H1 (cell line): ENCODE data around the gene UMOD. TPM values are rescaled to one million over a fixed set of nuclear protein-coding genes. Genes with fewer than 3 reads are reported as not detected.

ENCODE experiments used
- CTCF ChIA-PET: fragments of 300-600 bp; sonication (Branson Sonifier 250); formaldehyde crosslinking; loops from one replicate; lab custom pipeline; 2021; ENCODE audit not compliant: partially characterized antibody; lab: Charles Lee
- POLR2A ChIA-PET: fragments of 300-600 bp; sonication (Branson Sonifier 250); formaldehyde crosslinking; loops from one replicate; lab custom pipeline; 2021; ENCODE audit warnings: inconsistent platforms; ENCODE audit not compliant: partially characterized antibody; lab: Charles Lee
- DNase-seq, 2 experiments: peaks; one replicate each; pipeline versions ENCODE4 v3.0.0 to v3.0.0-alpha.2; 2010 to 2022; ENCODE audit warnings: low spot score in 2 of 2, low read depth in 1 of 2, mixed read lengths in 1 of 2
- FAIRE-seq: peaks from 2 replicates; lab custom pipeline; 2011; peaks lifted over from hg19 to GRCh38; lab: Jason Lieb, UNC
- H2AFZ ChIP-seq: 2 replicates; pipeline ENCODE4 v1.8.1; 2012; ENCODE audit warnings: low read length, inconsistent platforms
- H2AK5ac ChIP-seq: 2 replicates; pipeline ENCODE4 v1.6.1; 2013; ENCODE audit warnings: low read depth, low read length
- H2BK120ac ChIP-seq: replicated peaks from 2 replicates; pipeline ENCODE3; 2013; ENCODE audit warnings: low read depth, low read length, inconsistent platforms
- H2BK12ac ChIP-seq: 2 replicates; pipeline ENCODE4 v1.6.1; 2013; ENCODE audit warnings: low read depth, low read length
- H2BK15ac ChIP-seq: 2 replicates; pipeline ENCODE4 v1.6.1; 2013; ENCODE audit warnings: low read length
- H2BK20ac ChIP-seq: 2 replicates; pipeline ENCODE4 v1.6.1; 2013; ENCODE audit warnings: low read length
- H2BK5ac ChIP-seq: 2 replicates; pipeline ENCODE4 v1.6.1; 2013; ENCODE audit warnings: low read depth, low read length
- H3K14ac ChIP-seq: 2 replicates; pipeline ENCODE4 v1.6.1; 2013; ENCODE audit warnings: inconsistent platforms; ENCODE audit not compliant: insufficient read length
- H3K18ac ChIP-seq: 2 replicates; pipeline ENCODE4 v1.6.1; 2013; ENCODE audit warnings: low read length; ENCODE audit errors: extremely low read depth
- H3K23ac ChIP-seq: 2 replicates; pipeline ENCODE4 v1.6.1; 2013; ENCODE audit warnings: inconsistent platforms; ENCODE audit not compliant: insufficient read length
- H3K23me2 ChIP-seq: 2 replicates; pipeline ENCODE4 v1.6.1; 2013; ENCODE audit warnings: low read depth, low read length
- H3K27ac ChIP-seq: 2 replicates; pipeline ENCODE4 v1.6.1; 2011; ENCODE audit warnings: low read depth, low read length, inconsistent platforms
- H3K27me3 ChIP-seq, 4 experiments: replicated peaks in 1 of 4; 1 replicate in 1 of 4; 2 replicates in 3 of 4; pipeline versions ENCODE4 v1.6.1 to v1.8.1; 2011 to 2013; ENCODE audit warnings: low read length in 3 of 4, mild to moderate bottlenecking in 3 of 4, inconsistent platforms in 2 of 4, mixed read lengths in 2 of 4, moderate library complexity in 1 of 4; ENCODE audit not compliant: control insufficient read depth in 3 of 4, insufficient read depth in 3 of 4; ENCODE audit errors: extremely low read depth in 1 of 4
- H3K36me3 ChIP-seq, 4 experiments: 2 replicates each; pipeline versions ENCODE4 v1.6.1 to v1.8.1; 2011 to 2013; ENCODE audit warnings: mild to moderate bottlenecking in 4 of 4, low read length in 3 of 4, moderate library complexity in 2 of 4, control low read depth in 1 of 4, inconsistent platforms in 1 of 4; ENCODE audit not compliant: insufficient read depth in 4 of 4, control insufficient read depth in 2 of 4
- H3K4ac ChIP-seq: replicated peaks from 2 replicates; pipeline ENCODE3; 2013; ENCODE audit warnings: low read length, low read depth, mixed read lengths, inconsistent platforms; ENCODE audit not compliant: insufficient read length
- H3K4me1 ChIP-seq, 4 experiments: replicated peaks in 1 of 4; 1 replicate in 1 of 4; 2 replicates in 3 of 4; pipeline versions ENCODE4 v1.6.1 to v1.8.1; 2011 to 2013; ENCODE audit warnings: low read length in 3 of 4, inconsistent platforms in 2 of 4, mixed read lengths in 1 of 4; ENCODE audit not compliant: insufficient read depth in 4 of 4, control insufficient read depth in 3 of 4
- H3K4me2 ChIP-seq, 2 experiments: 2 replicates each; pipeline versions ENCODE4 v1.6.1 to v1.8.1; 2011 to 2013; ENCODE audit warnings: low read depth in 2 of 2, low read length in 2 of 2, control low read depth in 1 of 2, inconsistent platforms in 1 of 2, mild to moderate bottlenecking in 1 of 2; ENCODE audit not compliant: insufficient read depth in 1 of 2
- H3K4me3 ChIP-seq, 4 experiments: fragments of 200-600, 300-600 bp in 1 of 4; sonication (generic), shearing (Covaris generic), sonication (Bioruptor Twin) in 1 of 4; 2 replicates each; pipeline versions ENCODE4 v1.5.1 to v1.8.1; 2011 to 2016; ENCODE audit warnings: low read length in 4 of 4, low read depth in 3 of 4, control low read depth in 2 of 4, inconsistent platforms in 2 of 4, mild to moderate bottlenecking in 2 of 4, mixed read lengths in 1 of 4, moderate library complexity in 1 of 4; ENCODE audit not compliant: insufficient read depth in 2 of 4; ENCODE audit errors: extremely low read depth in 1 of 4
- H3K56ac ChIP-seq: replicated peaks from 2 replicates; pipeline ENCODE3; 2013; ENCODE audit warnings: low read depth, mild to moderate bottlenecking, mixed read lengths, low read length, inconsistent platforms; ENCODE audit not compliant: insufficient read length
- H3K79me1 ChIP-seq: 2 replicates; pipeline ENCODE4 v1.6.1; 2013; ENCODE audit warnings: low read depth, low read length, control low read depth
- H3K79me2 ChIP-seq, 2 experiments: 2 replicates each; pipeline versions ENCODE4 v1.6.1 to v1.8.1; 2012 to 2013; ENCODE audit warnings: low read length in 2 of 2, mild to moderate bottlenecking in 2 of 2, inconsistent platforms in 1 of 2; ENCODE audit not compliant: insufficient read depth in 2 of 2, control insufficient read depth in 1 of 2
- H3K9ac ChIP-seq, 4 experiments: replicated peaks in 1 of 4; 1 replicate in 1 of 4; 2 replicates in 3 of 4; pipeline versions ENCODE4 v1.6.1 to v1.8.1; 2011 to 2013; ENCODE audit warnings: low read depth in 3 of 4, low read length in 3 of 4, control low read depth in 2 of 4, mild to moderate bottlenecking in 2 of 4, moderate library complexity in 2 of 4, inconsistent platforms in 1 of 4; ENCODE audit errors: extremely low read depth in 1 of 4
- H3K9me3 ChIP-seq, 2 experiments: 2 replicates each; pipeline versions ENCODE4 v1.6.1 to v1.8.1; 2012 to 2013; ENCODE audit warnings: mild to moderate bottlenecking in 2 of 2, moderate library complexity in 2 of 2, control low read depth in 1 of 2, inconsistent platforms in 1 of 2, low read depth in 1 of 2, low read length in 1 of 2, mixed read lengths in 1 of 2; ENCODE audit not compliant: insufficient read depth in 2 of 2
- H4K20me1 ChIP-seq, 2 experiments: replicated peaks in 1 of 2; 2 replicates each; pipeline versions ENCODE3 to v1.8.1; 2011 to 2013; ENCODE audit warnings: inconsistent platforms in 2 of 2, low read length in 2 of 2, mild to moderate bottlenecking in 1 of 2; ENCODE audit not compliant: insufficient read depth in 2 of 2, control insufficient read depth in 1 of 2
- H4K5ac ChIP-seq: 2 replicates; pipeline ENCODE4 v1.6.1; 2013; ENCODE audit warnings: low read length, low read depth, mixed read lengths, inconsistent platforms; ENCODE audit not compliant: insufficient read length
- H4K8ac ChIP-seq: 2 replicates; pipeline ENCODE4 v1.8.0; 2013; ENCODE audit warnings: mild to moderate bottlenecking, moderate library complexity, low read length, inconsistent platforms; ENCODE audit not compliant: insufficient read depth; ENCODE audit errors: extremely low read depth
- H4K91ac ChIP-seq: replicated peaks from 2 replicates; pipeline ENCODE3; 2013; ENCODE audit warnings: low read length, mixed read lengths, inconsistent platforms; ENCODE audit not compliant: insufficient read length
- CBX8 ChIP-seq: fragments of 300-800, 300-1000 bp; sonication (generic); IDR thresholded peaks from 2 replicates; pipeline ENCODE4 v1.7.1; 2016; ENCODE audit warnings: low read depth, low read length, borderline replicate concordance
- CREB1 ChIP-seq: IDR thresholded peaks from 2 replicates; pipeline ENCODE4 v1.6.1; 2012; ENCODE audit warnings: inconsistent platforms
- HDAC2 ChIP-seq, 2 experiments: fragments of 300-600 bp in 1 of 2; sonication (generic) in 1 of 2; IDR thresholded peaks; 2 replicates each; pipeline ENCODE4 v1.6.1; 2011 to 2012; ENCODE audit warnings: low read depth in 2 of 2, low read length in 2 of 2, mild to moderate bottlenecking in 2 of 2, moderate library complexity in 2 of 2, borderline replicate concordance in 1 of 2, inconsistent platforms in 1 of 2
- MAX ChIP-seq: IDR thresholded peaks from 2 replicates; pipeline ENCODE4 v1.6.1; 2012; ENCODE audit warnings: inconsistent platforms
- RFX5 ChIP-seq: IDR thresholded peaks from 2 replicates; pipeline ENCODE4 v1.6.1; 2011; ENCODE audit warnings: low read depth, low read length, improper control_type of control experiment, borderline replicate concordance
- SP1 ChIP-seq: IDR thresholded peaks from 2 replicates; pipeline ENCODE4 v1.6.1; 2011; ENCODE audit warnings: low read depth, low read length
- TEAD4 ChIP-seq: IDR thresholded peaks from 2 replicates; pipeline ENCODE4 v1.6.1; 2012; ENCODE audit warnings: low read depth, low read length, inconsistent platforms, mixed read lengths
- WGBS, 2 experiments: shearing (Covaris generic) in 1 of 2; methylation state at CpG; one replicate each; pipeline versions ENCODE4 v1.1.6 to v1.1.7; 2013 to 2015; ENCODE audit warnings: low lambda C conversion rate in 2 of 2, mixed read lengths in 2 of 2, inconsistent platforms in 1 of 2, low coverage in 1 of 2, missing lambda C conversion rate in 1 of 2; ENCODE audit not compliant: insufficient replicate concordance in 2 of 2, insufficient coverage in 1 of 2, insufficient read length in 1 of 2; ENCODE audit errors: extremely low coverage in 1 of 2, missing lambda C conversion rate in 1 of 2; 5-methylcytosine and 5-hydroxymethylcytosine counted together
- polyA plus RNA-seq, 7 experiments: library from polyadenylated mRNA; depleted of rRNA in 3 of 7; stranded (reverse) in 5 of 7; unstranded in 2 of 7; fragments of >200 nt in 5 of 7; fragments of 200-250 nt in 2 of 7; gene quantifications; 1 replicate in 5 of 7; 2 replicates in 1 of 7; 4 replicates in 1 of 7; pipeline versions ENCODE4 v1.2.1 to v1.2.3, GENCODE V29; 2011 to 2013; ENCODE audit warnings: missing spikeins in 2 of 7, mixed read lengths in 2 of 7
- total RNA-seq: library from RNA; stranded (reverse); fragmentation: NEBNext Ultra II Directional; extraction: Animal tissue kit (Norgen Biotek cat#: 25700); gene quantifications from 2 replicates; pipeline ENCODE4 v1.2.1, GENCODE V29; 2021

UMOD gene
- total and polyA plus RNA-seq, 2 of the 8 experiments (the other 6 are each of a cell fraction or from before 2014, with no cell fraction given): not detected

- Histone ChIP-seq H3K36me3 (no peaks in the 10 kb centered on the region), H2BK20ac (no peak overlapping the region), H2BK12ac (no peak overlapping the region), H3K79me2 (no peaks in the 10 kb centered on the region), H3K23ac (no peak overlapping the region), H2BK15ac (no peak overlapping the region), H3K79me1 (no peaks in the 10 kb centered on the region), H4K5ac (no peak overlapping the region), H2BK120ac (no peak overlapping the region), H4K20me1 (peaks cover 0 to 2% of the 10 kb centered on the region in 2 experiments), H3K56ac (no peak overlapping the region), H3K9me3 (peaks cover 0 to 2% of the 10 kb centered on the region in 2 experiments; a peak in 1 of 4 replicates), H4K8ac (no peak overlapping the region), H3K9ac (no peak overlapping the region), H3K4me3 (no peak overlapping the region), H3K18ac (no peak overlapping the region), H2BK5ac (no peak overlapping the region), H4K91ac (no peak overlapping the region), H3K14ac (no peak overlapping the region), H3K23me2 (no peaks in the 10 kb centered on the region), H3K27me3 (no peaks in the 10 kb centered on the region), H3K4me1 (no peaks in the 10 kb centered on the region), H2AK5ac (no peak overlapping the region), H3K27ac (no peak overlapping the region), H3K4me2 (no peak overlapping the region), H2AFZ (no peak overlapping the region), H3K4ac (no peak overlapping the region)
- WGBS, 2 experiments: 89% methylated on average over 6 of the region's 6 CpGs; no CpG with 5 or more reads in 1 of the 2 experiments
- TF ChIP-seq SP1 (no peak), HDAC2 (IDR thresholded peaks at IDR 0.05; ENCODE audit: borderline replicate concordance in 1 of 2, low read depth in 2 of 2, low read length in 2 of 2) (no peak), CBX8 (no peak), MAX (no peak), TEAD4 (no peak), CREB1 (no peak), RFX5 (no peak)
- DNase-seq (no peak), FAIRE-seq (no peak)
- ChIA-PET POLR2A (no interaction called here), CTCF (interaction anchor here (0.6 to 3.3 kb wide), 8 partner anchors 9 to 409 kb away, joined by 3 to 12 read pairs (median 6); no protein-coding TSS in a partner anchor)
Measured at GRCh38 chr16:20309786-20310185, 42.7 kb downstream of the UMOD start.
